Lower leg skin (tissue), 3 donors: ENCODE measurements around the gene EFCAB5.
"Not testable (repeated sequence)": the region's sequence is repeated elsewhere in the genome, so short reads cannot be mapped to it uniquely, and the experiment has no call there.

Experiments
- CTCF ChIP-seq, 3 donors: fragments of 450-650 bp; IDR thresholded peaks; one replicate each; pipeline ENCODE4 v1.5.1; 2016; ENCODE audit warnings: antibody characterized with exemption in 3 of 3, mild to moderate bottlenecking in 3 of 3, moderate library complexity in 2 of 3
- POLR2A ChIP-seq, 2 donors: fragments of 450-650 bp; IDR thresholded peaks; one replicate each; pipeline ENCODE4 v1.6.1; 2016 to 2017; ENCODE audit warnings: antibody characterized with exemption in 2 of 2, mild to moderate bottlenecking in 1 of 2, moderate library complexity in 1 of 2

GRCh38 chr17:30011934-30012333 lies 70.5 kb downstream of the EFCAB5 start:
- TF ChIP-seq CTCF, POLR2A (IDR thresholded peaks at IDR 0.05): not testable (repeated sequence)
